OCI-LY3 (cell line): Measurements from ENCODE around the gene ZBTB44.
"Not testable (repeated sequence)": the region's sequence is repeated elsewhere in the genome, so short reads cannot be mapped to it uniquely, and the experiment has no call there.

Experiments used
- H2AFZ ChIP-seq: fragments of 200-600, 300-600 bp; shearing (Covaris generic); 2 replicates; pipeline ENCODE4 v1.6.0; 2014; ENCODE audit warnings: antibody characterized with exemption, low read depth, low read length
- H3K27ac ChIP-seq: fragments of 200-600, 300-600 bp; sonication (generic); 2 replicates; pipeline ENCODE4 v1.5.1; 2014; ENCODE audit warnings: mild to moderate bottlenecking, low read length, moderate library complexity, mixed read lengths
- H3K27me3 ChIP-seq: fragments of 200-600, 300-600 bp; sonication (generic); 2 replicates; pipeline ENCODE4 v1.6.1; 2014; ENCODE audit warnings: low read depth, low read length, mixed read lengths
- H3K36me3 ChIP-seq: fragments of 200-600, 300-600 bp; sonication (generic); replicated peaks from 2 replicates; pipeline ENCODE3; 2014; ENCODE audit warnings: low read depth, low read length, mixed read lengths
- H3K4me1 ChIP-seq: fragments of 300-600, 200-600 bp; sonication (generic); 2 replicates; pipeline ENCODE4 v1.6.1; 2014; ENCODE audit warnings: low read length, mixed read lengths
- H3K4me2 ChIP-seq: fragments of 200-600, 300-600 bp; sonication (generic); 2 replicates; pipeline ENCODE4 v1.6.1; 2014; ENCODE audit warnings: low read length, mixed read lengths
- H3K4me3 ChIP-seq: fragments of 300-600, 200-600 bp; sonication (generic); 2 replicates; pipeline ENCODE4 v1.5.1; 2014; ENCODE audit warnings: antibody characterized with exemption, mild to moderate bottlenecking, low read length, moderate library complexity
- H3K79me2 ChIP-seq: fragments of 300-600, 200-600 bp; shearing (Covaris generic); 2 replicates; pipeline ENCODE4 v1.6.1; 2014; ENCODE audit warnings: mild to moderate bottlenecking, low read length, mixed read lengths
- H3K9ac ChIP-seq: fragments of 300-600, 200-600 bp; shearing (Covaris generic); 2 replicates; pipeline ENCODE4 v1.6.0; 2014; ENCODE audit warnings: mild to moderate bottlenecking, low read length, moderate library complexity
- H3K9me3 ChIP-seq: fragments of 200-600, 300-600 bp; shearing (Covaris generic); 2 replicates; pipeline ENCODE4 v1.6.1; 2014; ENCODE audit warnings: low read length, mixed read lengths; ENCODE audit not compliant: insufficient read depth
- H4K20me1 ChIP-seq: fragments of 200-600, 300-600 bp; sonication (generic); 2 replicates; pipeline ENCODE4 v1.6.1; 2016; ENCODE audit warnings: low read length, mixed read lengths; ENCODE audit not compliant: insufficient read depth
- CTCF ChIP-seq: fragments of 200-600, 300-600 bp; sonication (generic); IDR thresholded peaks from 2 replicates; pipeline ENCODE4 v1.5.1; 2014; ENCODE audit warnings: antibody characterized with exemption, low read length, low read depth
- EZH2phosphoT487 ChIP-seq: fragments of 200-600 bp; shearing (Covaris generic); IDR thresholded peaks from 2 replicates; pipeline ENCODE4 v1.6.1; 2018; ENCODE audit warnings: antibody characterized with exemption, mixed run types, low read depth

The ZBTB44 gene

GRCh38 chr11:130282111-130282510 lies 32.6 kb downstream of the ZBTB44 start:
- Histone ChIP-seq H3K4me3 (no peak overlapping the region), H3K9me3 (peaks cover 9% of the 10 kb centered on the region; the same call in 1 of the 2 replicates), H4K20me1 (peaks cover 4% of the 10 kb centered on the region; the same call in 1 of the 2 replicates), H3K9ac (no peak overlapping the region), H2AFZ (no peak overlapping the region), H3K79me2 (peaks cover 27% of the 10 kb centered on the region), H3K4me1 (no peaks in the 10 kb centered on the region), H3K4me2 (no peak overlapping the region), H3K27ac (no peak overlapping the region), H3K36me3 (peaks cover 23% of the 10 kb centered on the region), H3K27me3 (no peaks in the 10 kb centered on the region)
- no peak for TF ChIP-seq CTCF
- TF ChIP-seq EZH2phosphoT487, result no peak

- Histone ChIP-seq H3K79me2 (peaks cover 22% of the 10 kb centered on the region), H3K36me3 (peaks cover 25% of the 10 kb centered on the region)
- H2AFZ ChIP-seq, H3K4me1 ChIP-seq, H3K9me3 ChIP-seq, H3K27ac ChIP-seq, H3K27me3 ChIP-seq, H3K4me3 ChIP-seq, H3K4me2 ChIP-seq, H3K9ac ChIP-seq, H4K20me1 ChIP-seq: not testable (repeated sequence)
Observed at GRCh38 chr11:130281341-130281740, 33.4 kb downstream of the ZBTB44 start.

- H3K27ac ChIP-seq, result no peak overlapping the region
- no peaks in the 10 kb centered on the region for H3K27me3 ChIP-seq
- peaks cover 25% of the 10 kb centered on the region for H3K36me3 ChIP-seq
- H4K20me1 ChIP-seq, result no peaks in the 10 kb centered on the region; the same call in 1 of the 2 replicates
- H3K4me3 ChIP-seq, result no peak overlapping the region
- H3K9ac ChIP-seq, result no peak overlapping the region
- H3K4me2 ChIP-seq, result no peak overlapping the region
- TF ChIP-seq CTCF (no peak), EZH2phosphoT487 (no peak)
- H2AFZ ChIP-seq, result no peak overlapping the region
- no peaks in the 10 kb centered on the region for H3K4me1 ChIP-seq
- peaks cover 17% of the 10 kb centered on the region for H3K79me2 ChIP-seq
- H3K9me3 ChIP-seq, result peaks cover 9% of the 10 kb centered on the region; the same call in 1 of the 2 replicates
Observed at GRCh38 chr11:130279989-130280388, 34.7 kb downstream of the ZBTB44 start.

- Histone ChIP-seq H3K9ac (no peak overlapping the region), H3K27me3 (no peaks in the 10 kb centered on the region), H3K4me1 (no peaks in the 10 kb centered on the region), H4K20me1 (no peaks in the 10 kb centered on the region; the same call in 1 of the 2 replicates), H3K36me3 (peaks cover 25% of the 10 kb centered on the region), H3K4me2 (no peak overlapping the region), H3K79me2 (peaks cover 17% of the 10 kb centered on the region), H2AFZ (no peak overlapping the region), H3K27ac (no peak overlapping the region), H3K9me3 (peaks cover 9% of the 10 kb centered on the region; the same call in 1 of the 2 replicates), H3K4me3 (no peak overlapping the region)
- TF ChIP-seq CTCF (no peak), EZH2phosphoT487 (no peak)
Observed at GRCh38 chr11:130278745-130279144, 36.0 kb downstream of the ZBTB44 start.
